ELR (cell line): ENCODE results near the gene PDZRN3.
A peak's percentile ranks its signal among the peaks of the same experiment; 100 is the strongest.

ENCODE experiments used
- DNase-seq: peaks from one replicate; pipeline ENCODE4 v3.0.0-alpha.2; 2015; ENCODE audit warnings: low read depth

Gene PDZRN3

DNA sequence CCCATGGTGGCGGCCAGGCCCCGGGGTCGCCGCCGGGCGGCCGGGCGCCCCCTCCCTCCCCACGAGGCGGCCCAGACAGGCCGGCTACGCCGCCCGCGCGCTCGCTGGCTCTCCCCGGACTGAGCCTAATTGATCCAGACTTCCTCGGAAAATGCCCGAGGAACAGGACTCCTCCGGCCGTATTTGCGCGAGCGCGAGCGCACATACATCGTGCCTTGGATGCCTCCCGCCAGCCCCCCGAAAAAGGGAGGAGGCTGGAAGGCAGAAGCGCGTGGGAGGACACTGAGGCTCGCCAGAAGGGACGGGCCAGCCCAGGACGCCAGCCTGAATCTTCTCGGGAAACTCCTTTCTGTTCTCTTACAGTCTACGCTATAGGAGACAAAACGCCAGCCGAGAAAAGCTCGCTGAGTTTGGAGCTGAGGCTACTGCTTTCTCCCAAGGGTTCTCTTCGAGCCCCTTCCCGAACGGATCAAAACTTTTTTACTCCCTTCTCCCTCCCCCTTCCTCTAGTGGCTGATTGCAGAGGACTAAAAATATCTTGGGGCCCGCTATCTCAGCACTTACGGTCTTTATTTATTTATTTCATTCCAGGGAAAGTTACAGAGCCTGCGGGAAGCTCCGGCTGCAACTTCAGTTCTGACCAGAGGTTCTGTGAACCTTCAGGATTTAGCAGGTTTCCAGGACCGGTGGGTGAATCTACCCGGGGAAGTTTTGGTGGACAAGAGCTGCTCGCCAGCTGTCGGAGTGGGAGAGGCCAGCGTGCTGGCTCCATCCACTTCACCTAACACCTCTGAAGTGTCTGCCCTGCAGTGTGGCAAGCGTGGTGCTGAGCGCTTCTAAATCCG, at the start of gene PDZRN3:
Gene PDZRN3 (minus strand): TSS at position 121 of the 845 bp plus-strand sequence.
- DNase-seq = peak; percentile 44

DNA sequence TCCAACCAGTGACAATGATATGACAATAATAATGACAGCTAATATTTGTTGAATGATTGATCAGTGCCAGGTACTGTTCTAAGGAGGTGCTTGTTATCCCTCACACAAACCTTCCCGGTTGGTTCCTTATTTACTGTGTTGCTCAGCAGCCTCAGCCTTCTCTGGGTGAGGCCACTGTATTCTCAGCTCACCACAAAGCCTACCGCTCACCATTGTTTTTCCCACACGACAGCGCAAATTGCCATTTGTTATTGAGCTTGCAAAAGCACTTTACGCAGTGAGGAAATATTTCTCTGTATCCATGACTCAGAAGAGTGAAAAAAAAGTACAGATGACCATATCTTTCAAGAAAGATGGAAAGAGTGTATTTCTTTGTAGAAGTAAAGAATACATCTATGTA, 49.5 kb upstream of the PDZRN3 start:
- no peak for DNase-seq

DNA sequence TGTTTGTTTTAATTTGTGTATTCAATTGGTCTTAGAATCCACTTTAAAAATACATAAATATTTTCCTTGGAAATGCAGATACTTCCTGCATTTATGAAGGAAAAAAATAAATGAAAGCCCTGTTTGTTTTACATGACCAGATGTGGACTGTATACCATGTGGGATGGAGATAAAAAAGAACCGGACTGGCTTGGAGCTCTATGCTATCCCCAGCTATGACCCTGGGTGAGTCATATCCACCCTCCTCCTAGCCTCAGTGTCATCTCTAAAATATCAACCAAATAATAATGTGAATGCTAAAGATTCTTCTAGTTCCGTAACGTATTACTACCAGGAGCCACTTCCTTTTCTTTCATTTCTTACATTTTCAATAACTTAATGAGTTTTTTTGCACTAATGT, 44.5 kb upstream of the PDZRN3 start:
- DNase-seq = peak; percentile 9

DNA sequence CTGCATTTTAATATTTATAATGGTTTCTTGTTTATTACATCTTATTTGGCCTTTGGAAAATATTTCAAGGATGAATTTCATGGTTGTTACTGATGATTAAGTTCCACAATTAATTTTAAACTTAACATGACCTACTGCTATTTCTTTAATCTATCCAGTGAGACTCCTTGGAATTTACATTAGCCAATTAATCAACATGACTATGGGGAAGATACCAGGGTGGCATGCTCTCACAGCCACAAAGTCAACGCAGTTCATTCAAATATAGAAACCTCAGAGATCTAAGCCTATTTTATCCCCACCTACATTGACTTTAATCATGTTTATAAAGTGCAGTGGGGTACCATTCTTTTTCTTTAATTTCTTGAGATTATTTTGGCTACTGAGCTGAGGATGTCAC, 43.6 kb upstream of the PDZRN3 start:
- DNase-seq = no peak

DNA sequence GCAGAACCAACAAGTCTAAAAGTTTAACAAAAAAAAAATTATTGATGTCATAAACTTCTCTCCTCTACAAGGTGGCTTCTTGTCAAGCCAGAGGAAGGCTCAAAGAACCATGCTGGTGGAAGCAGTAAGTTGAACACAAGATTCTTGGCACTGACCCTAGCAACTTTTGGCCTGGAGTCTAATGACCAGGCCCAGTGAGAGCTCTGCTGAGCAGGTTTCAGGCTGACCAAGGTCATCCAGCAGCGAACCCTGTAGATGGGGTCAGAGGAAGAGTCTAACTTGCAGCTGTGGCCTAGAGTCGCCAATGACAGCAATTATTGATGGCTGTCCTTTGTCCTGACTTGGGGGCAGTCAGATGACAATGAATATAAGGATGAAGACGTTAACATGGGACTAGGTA, 43.1 kb upstream of the PDZRN3 start:
- DNase-seq = no peak

DNA sequence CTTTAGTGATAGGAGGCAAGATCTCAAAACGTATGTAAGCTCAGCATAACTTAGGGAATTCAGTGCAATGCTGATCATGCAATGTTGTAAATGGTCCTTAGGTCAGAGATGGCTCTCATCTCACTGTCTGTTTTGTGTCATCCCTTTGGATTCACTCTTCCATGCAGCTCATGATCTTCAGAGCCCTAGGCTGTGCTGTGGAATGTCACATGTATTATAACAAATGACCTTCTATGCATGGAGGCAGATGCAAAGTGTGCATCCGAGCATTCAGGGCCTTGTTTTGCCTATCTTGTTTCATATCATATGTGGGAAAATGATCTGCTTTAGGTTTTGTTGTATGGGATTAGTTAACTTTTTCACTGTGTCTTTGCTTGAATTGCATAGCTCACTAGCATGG, 40.5 kb upstream of the PDZRN3 start:
- no peak for DNase-seq

DNA sequence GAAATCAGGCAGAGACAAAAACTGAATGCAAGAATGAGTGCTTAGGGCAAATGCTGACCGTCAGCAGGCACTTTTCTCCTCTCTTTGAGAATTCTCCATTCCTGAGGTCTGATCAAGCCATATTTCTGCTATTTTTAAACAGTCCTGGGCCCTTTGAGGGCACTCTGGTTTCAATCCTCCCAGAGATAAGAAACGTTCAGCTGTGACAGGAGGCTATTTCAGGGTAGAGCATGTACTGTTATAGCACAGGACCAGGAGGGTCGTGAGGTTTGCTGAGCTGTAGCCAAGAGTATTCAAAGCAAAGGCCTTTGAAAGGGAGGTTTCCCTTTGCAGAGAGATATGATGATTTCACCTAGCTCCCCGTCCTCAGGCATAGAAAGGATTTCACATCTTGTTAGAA, 39.6 kb upstream of the PDZRN3 start:
- DNase-seq = no peak

DNA sequence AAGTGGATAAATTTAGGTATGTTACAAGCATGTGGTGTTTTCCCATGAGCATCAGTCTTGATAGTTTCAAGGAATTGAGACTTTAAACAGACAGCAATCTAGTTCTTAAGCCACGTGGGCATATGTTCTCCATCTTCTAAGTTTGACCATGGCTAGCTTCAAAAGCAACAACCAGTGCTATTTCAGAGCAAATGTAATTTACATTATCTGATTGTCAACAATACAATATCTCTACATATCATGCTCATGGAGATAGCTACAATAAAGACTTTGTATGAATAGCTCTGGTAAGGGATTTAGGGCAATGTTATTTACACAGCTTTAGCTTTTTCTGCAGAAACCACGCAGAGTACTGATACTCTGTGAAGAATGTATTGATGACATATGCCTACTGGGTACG, 38.8 kb upstream of the PDZRN3 start:
- DNase-seq = no peak

DNA sequence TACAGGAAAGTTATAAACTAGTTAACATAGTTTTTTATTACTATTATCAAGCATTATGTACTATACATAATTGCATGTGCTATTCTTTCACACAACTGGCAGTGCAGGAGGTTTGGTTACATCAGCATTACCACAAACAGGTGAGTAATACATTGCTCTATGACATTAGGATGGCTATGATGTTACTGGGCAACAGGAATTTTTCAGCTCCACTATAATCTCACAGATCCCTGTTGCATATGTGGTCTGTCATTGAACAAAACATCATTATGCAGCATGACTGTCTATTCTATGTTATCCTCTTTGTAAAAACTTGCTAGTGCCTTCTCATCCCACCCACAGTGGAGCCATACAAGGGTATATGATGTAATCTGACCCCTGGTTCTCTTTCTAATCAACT, 36.5 kb upstream of the PDZRN3 start:
- peak; percentile 65 for DNase-seq

DNA sequence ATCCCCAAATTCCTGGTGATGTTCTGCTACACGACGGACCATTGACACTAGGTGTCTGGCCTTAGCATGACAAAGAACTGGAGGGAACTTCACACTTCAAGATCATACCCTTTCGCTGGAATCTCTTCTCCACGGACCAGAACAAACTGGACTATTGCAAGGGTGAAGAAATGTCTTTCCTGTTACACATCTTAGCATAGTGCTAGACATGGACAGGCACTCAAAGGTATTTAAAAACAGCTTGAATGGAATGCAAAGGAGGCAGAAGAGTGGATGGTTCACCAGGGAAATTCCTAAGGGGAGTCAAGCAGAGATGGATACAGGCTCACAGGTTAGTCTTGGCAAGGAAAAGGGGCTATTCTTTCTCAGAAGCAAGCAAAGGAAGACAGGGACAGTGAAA, 33.5 kb upstream of the PDZRN3 start:
- DNase-seq = no peak

DNA sequence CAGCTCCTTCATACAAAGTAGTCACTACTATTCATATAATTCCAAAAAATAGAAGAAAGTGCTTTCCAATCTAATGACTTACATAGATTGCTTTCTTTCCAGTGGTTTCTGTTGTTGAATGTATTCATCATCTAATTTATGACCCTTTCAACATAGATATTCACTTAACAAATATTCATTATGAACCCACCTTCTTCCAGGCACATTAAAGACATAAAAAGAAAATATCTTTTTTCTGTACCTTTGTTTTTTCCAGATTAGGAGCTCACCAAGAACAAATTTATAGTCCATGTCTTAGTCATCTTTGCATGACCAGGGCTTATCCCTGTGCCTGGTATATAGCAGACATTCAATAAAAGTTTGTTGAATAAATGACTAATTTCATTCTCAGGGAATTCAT, 32.4 kb upstream of the PDZRN3 start:
- DNase-seq = no peak

DNA sequence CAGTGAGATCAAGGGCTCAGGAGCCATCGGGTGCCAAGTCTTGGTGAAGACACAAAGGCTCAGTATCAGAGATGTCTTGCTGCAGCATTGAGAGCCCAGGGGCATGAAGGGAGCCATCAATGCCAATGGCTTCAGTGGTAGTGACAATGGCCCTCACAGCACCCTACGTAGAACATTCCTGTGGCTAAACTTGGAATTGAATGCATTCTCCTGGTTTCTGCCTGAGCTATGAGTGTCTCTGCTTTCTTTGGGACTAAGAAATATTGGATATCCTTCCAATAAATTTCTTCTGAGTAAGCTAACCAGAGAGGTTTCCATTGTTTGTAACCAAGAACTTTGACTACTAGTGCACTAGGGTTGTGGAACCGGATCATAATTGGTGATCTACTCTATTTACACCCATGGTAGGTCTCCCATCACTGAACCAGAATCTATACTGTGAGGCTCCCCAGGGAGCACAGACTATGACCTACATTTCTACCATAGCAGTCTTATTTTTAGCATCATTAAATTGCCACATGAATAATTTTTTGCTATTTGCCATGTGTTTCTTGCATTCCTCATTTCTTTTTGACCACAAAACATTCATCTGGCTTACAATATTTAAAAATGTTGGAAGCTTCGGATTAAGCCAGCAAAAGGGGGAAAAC, 31.6 kb upstream of the PDZRN3 start:
- DNase-seq = peak; percentile 15

DNA sequence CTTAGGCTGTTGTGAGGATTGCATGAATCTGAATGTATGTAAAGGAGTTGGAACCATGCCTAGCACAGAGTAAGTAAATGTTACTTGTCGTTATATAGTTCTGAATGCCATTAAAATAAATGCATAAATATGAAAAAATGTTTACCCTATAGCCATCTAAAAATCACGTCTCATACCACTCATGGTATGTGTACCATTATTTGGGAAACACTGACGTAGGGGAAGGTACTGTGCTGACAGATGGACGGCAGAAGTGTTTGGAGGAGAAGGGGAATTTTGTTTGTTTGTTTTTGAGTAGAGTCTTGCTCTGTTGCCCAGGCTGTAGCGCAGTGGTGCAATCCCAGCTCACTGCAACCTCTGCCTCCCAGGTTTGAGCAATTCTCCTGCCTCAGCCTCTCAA, 30.5 kb upstream of the PDZRN3 start:
- no peak for DNase-seq

DNA sequence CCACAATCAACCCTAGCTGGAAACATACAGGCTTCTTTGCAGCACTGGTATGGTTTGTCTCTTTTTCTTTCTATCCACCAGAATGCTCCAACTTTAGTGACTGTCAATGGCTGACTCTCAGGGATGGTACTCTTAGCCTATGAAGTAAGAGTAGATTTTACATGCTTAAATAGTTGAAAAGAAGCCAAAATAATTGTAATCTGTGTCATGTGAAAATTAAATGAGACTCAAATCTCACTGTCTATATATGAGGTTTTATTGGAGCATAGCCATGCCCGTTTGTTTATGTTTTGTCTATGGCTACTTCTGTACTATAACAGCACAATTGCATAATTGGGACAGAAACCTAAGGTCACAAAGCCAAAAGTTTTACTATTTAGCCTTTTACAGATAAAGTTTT, 29.1 kb upstream of the PDZRN3 start:
- DNase-seq = peak; percentile 2

DNA sequence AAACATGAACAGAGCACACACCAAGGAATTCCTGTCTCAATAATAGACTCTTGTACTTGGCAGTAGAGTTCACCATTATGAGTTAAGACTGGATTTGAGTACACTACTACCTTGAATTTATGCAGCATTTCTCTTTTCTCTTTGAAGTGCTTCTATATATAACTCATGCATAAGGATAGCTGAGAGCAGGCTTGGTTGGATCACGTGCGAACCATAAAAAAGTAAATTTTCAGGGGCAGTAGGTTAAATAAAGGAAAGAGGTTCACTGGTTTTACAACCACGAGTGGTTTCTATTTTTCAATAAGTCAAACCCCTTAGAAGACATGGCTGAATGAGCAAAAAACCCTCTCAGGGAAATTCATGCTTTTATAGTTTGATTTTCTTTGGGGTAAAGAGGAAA, 28.6 kb upstream of the PDZRN3 start:
- DNase-seq = no peak

DNA sequence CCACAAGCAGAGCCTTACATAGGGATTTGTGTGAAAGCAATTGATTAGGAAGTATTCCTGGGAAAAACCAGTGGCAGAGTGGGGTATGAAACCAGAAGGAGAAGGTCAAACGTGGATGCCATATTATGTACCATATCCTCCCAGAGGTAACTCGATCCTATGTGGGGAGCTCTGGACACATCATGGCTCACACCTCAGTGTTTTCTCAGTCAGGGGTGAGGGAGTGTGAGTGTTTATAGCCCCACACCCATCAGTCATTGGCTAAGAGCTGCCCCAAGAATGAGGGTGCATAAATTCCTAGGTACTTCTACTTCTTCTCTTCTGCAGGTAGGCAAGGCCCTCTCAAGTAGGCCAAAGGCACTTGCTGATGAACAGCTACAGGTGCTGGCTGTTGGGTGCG, 28.2 kb upstream of the PDZRN3 start:
- no peak for DNase-seq

DNA sequence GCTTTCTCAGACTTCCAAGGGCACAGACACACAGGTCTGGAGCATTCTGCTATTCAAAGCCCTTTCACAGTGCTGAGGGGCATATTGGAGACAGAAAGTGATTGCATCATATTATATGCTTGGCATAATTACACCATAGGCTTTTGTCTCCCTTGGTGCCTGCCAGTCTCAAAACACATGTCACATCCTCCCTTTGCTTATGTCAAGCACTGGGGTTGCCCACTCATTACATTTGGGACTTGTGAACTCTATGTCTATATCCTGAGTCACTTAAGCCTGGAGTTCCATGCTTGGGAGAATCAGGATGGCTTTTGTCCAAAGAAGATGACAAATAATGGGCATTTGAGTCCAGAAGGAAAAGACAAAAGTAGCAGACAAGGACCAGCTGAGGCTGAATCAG, 12.3 kb upstream of the PDZRN3 start:
- DNase-seq = peak; percentile 26

DNA sequence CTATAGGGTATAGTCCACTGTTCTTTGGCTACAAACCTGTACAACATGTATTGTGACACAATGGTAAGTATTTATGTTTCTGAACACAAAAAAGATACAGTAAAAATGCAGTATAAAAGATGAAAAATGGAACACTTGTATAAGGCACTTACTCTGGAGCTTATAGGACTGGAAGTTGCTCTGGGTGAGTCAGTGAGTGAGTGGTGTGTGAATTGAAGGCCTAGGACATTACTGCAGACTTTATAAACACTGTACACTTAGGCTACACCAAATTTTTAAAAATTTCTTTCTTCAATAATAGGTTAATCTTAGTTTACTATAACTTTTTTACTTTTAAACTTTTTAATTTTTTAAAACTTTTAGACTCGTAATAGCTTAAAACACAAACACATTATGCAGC, 10.5 kb upstream of the PDZRN3 start:
- no peak for DNase-seq

DNA sequence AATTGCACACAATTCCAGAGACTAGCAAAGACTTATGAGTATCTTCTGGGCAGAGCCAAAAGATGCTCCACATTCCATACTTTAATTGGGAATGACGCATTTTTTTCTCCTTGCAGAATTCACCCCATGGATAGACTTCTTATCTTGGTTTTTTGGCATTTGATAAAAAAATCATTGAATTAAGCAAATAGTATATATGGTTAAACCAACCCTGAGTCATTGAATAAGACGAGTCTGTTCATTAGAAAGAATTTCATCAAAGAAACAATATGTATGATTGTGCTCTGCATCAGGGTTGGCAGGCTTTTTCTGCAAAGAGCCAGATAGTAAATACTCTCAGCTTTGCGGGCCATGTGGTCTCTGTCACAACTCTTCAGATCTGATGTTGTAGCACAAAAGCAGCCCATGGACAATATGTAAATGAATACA, 9.2 kb upstream of the PDZRN3 start:
- no peak for DNase-seq

DNA sequence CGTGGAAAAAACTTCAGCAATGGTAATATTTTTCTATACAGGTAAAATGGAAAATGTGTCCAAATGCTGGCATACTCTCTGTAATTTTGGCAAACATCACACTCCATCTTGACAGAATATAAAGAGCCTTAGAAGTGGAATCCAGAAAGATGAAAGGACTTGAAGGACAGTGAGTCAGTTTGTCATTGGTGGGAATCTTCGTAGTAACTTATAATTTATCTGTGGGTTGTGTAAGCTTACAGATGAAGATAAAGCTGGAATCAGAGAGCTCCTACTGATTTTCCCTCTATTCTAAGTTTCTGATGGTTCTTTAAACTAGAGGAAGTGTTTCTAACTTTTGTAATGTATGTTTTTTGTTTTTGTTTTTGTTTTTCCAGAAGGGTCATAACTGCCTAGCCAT, 8.7 kb upstream of the PDZRN3 start:
- no peak for DNase-seq

DNA sequence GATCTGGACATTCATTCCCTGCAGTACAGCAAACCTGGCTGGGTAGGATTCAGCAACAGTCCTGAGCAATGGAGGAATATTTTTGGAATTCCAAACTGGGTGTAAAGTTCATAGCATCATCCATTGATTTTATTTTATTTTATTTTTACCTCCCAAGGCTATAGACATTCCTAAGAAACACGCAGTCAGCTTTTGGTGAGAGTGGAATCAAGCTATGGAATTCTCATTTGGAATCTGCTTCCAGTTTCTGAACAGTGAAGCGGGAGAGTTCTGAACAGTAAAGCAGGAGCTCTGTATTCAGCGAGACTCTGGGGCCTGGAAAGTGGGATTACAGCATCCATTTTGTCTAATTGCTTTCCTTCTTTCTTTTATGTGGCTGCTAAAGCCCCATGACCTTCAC, 1.4 kb upstream of the PDZRN3 start:
- DNase-seq = no peak

DNA sequence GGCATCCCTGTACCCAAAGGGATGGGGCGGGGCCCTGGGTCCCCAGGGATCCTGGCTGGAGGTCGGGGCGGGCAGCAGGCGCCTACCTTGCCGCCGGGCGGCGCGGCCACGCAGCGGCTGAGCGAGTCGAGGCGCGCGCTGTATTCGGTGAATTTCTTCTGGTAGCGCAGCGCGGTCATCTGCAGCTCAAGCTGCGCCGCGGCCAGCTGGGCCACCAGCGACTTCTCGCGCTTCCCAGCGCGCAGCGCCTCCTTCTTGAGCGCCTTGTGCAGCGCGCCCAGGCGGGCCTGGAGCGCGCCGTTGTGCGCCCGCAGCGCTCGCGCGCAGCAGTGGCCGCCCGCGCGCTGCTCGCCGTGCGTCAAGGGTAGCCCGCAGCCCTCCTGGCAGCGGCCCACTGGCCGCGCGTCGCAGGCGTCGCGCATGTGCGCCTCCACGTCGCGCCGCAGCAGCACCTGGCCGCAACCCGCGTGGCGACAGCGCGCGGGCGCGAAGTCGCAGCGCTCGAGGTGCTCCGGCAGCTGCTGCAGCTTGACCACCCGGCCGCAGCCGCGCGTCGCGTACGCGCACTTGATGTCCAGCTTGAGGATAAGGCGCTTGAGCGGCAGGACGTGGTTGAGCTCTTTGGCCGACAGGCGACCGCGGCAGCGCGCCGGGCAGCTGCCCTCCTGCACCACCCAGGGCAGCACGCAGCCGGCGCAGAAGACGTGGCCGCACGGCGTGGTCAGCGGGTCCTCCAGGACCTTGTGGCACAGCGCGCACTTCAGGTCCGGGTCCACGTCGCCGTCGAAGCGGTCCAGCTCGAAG, 522 bp downstream of the PDZRN3 start:
- peak; percentile 52 for DNase-seq

DNA sequence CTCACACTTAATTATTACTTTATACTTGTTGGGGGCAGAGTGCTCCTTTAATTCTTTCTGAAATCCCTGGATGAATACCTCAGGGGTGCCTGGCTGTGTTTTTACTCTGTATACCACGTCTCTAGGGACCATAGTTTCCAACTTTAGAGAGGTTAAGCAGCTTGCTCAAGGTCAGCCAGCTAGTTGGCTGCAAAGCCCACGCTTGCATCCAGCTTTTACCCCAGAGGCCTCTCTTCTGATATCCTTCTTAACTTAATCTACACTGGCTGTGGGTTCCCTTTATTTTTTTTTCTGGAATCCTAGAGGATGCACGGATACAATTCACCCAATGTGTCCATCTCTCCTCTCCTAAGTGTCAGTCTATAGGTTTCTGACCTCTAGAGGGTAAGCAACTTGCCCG, 1.4 kb downstream of the PDZRN3 start:
- DNase-seq = no peak
